Stimulated activated CD8-positive, alpha-beta memory T cell treated with anti-CD3 and anti-CD28 coated beads, Interleukin-7, amount 100 ng/mL, for 4 hours (primary cell): ENCODE results near the gene ST8SIA1.
"Not testable (repeated sequence)": the region's sequence is repeated elsewhere in the genome, so short reads cannot be mapped to it uniquely, and the experiment has no call there.

Experiments used
- DNase-seq, 2 donors: peaks; one replicate each; pipeline ENCODE4 v3.0.0-alpha.2; 2020; ENCODE audit warnings: low read depth in 2 of 2

Gene ST8SIA1, protein sequence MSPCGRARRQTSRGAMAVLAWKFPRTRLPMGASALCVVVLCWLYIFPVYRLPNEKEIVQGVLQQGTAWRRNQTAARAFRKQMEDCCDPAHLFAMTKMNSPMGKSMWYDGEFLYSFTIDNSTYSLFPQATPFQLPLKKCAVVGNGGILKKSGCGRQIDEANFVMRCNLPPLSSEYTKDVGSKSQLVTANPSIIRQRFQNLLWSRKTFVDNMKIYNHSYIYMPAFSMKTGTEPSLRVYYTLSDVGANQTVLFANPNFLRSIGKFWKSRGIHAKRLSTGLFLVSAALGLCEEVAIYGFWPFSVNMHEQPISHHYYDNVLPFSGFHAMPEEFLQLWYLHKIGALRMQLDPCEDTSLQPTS

GRCh38 chr12:22334410-22335100 lies at the start of gene ST8SIA1:
Gene ST8SIA1 (minus strand): TSS chr12:22334707. CDS start chr12:22334232, 475 bp downstream.
- peak in 1 of 2 donors; percentile 22 for DNase-seq

DNA sequence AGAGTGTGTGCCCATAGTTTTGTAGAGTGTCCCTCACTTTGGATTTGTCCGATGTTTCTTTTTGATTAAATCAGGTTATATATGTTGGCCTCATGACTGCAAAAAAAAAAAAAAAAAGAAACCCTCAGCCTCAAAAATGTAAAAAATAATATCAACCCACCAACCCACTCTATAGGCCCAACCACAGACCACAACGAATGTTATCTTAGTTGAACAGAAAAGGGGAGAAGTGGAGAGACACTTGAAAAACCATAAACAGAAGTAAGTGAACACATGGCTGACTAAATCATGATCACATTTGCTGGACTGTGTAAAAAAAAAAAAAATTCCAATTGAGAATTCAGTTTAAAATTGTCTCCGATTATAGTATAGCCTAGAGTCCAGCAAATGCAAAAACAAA lies 45.5 kb upstream of the ST8SIA1 start:
- DNase-seq = no peak

- DNase-seq = no peak
Observed at GRCh38 chr12:22377731-22378496, 43.4 kb upstream of the ST8SIA1 start.

- DNase-seq = not testable (repeated sequence)
Observed at GRCh38 chr12:22376596-22377150, 42.2 kb upstream of the ST8SIA1 start.

GRCh38 chr12:22374508-22374907 lies 40.0 kb upstream of the ST8SIA1 start:
- no peak for DNase-seq

- DNase-seq = no peak
Observed at GRCh38 chr12:22372277-22372837, 37.9 kb upstream of the ST8SIA1 start.

DNA sequence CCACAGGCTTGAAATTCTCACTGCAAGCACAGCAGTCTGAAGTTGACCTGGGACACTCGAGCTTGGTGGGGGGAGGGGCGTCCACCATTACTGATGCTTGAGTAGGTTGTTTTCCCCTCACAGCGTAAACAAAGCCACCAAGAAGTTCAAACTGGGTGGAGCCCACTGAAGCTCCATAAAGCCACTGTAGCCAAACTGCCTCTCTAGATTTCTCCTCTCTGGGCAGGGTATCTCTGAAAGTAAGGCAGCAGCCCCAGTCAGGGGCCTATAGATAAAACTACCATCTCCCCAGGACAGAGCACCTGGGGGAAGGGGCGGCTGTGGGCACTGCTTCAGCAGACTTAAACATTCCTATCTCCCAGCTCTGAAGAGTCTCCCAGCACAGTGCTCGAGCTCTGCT lies 31.7 kb upstream of the ST8SIA1 start:
- DNase-seq = no peak

GRCh38 chr12:22361785-22362184 lies 27.3 kb upstream of the ST8SIA1 start:
- no peak for DNase-seq

GRCh38 chr12:22360774-22361173 lies 26.3 kb upstream of the ST8SIA1 start:
- no peak for DNase-seq

- no peak for DNase-seq
Observed at GRCh38 chr12:22357531-22357930, 23.0 kb upstream of the ST8SIA1 start.

DNA sequence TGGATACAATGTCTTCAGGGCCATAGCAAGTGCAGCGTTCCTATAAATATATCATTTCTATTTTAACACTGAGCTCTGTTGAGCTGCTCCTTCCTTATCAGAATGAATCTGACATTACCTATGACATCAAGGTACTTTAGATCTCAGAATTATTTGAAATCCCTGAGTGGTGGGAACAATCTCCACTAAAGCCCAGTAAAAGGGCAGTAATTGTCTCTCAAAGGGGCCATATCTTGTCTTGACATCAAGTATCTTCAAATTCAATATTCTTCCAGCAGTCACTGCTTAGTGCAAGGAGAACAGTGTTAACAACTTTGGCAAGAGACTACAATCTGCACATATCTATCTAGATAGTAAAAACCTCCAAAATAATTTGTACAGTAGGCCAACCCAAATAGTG lies 21.7 kb upstream of the ST8SIA1 start:
- no peak for DNase-seq

GRCh38 chr12:22355011-22355580 lies 20.6 kb upstream of the ST8SIA1 start:
- no peak for DNase-seq

GRCh38 chr12:22353615-22354325 lies 19.3 kb upstream of the ST8SIA1 start:
- no peak for DNase-seq

GRCh38 chr12:22350886-22351285 lies 16.4 kb upstream of the ST8SIA1 start:
- DNase-seq = no peak

- DNase-seq = no peak
Observed at GRCh38 chr12:22348208-22348607, 13.7 kb upstream of the ST8SIA1 start.

- no peak for DNase-seq
Observed at GRCh38 chr12:22340143-22340542, 5.6 kb upstream of the ST8SIA1 start.

GRCh38 chr12:22339691-22340090 lies 5.2 kb upstream of the ST8SIA1 start:
- no peak for DNase-seq

DNA sequence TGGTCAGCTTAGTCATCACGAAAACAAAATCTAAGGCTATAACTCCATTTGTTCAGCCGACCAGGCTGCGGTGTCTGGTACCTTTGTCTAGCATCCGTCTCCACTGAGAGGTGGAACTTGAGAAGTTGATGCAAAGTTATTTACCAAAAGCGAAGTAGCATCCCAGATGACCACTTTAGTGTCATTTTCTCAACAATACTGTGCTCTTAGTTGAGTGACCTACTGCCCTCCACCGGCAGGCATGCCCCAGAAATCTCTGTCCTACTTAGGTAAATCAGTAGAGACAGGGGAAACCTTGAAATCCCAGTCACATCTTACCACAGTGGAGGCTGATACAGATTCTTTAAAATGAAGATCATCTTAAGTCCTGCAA lies 1.3 kb upstream of the ST8SIA1 start:
- no peak for DNase-seq

DNA sequence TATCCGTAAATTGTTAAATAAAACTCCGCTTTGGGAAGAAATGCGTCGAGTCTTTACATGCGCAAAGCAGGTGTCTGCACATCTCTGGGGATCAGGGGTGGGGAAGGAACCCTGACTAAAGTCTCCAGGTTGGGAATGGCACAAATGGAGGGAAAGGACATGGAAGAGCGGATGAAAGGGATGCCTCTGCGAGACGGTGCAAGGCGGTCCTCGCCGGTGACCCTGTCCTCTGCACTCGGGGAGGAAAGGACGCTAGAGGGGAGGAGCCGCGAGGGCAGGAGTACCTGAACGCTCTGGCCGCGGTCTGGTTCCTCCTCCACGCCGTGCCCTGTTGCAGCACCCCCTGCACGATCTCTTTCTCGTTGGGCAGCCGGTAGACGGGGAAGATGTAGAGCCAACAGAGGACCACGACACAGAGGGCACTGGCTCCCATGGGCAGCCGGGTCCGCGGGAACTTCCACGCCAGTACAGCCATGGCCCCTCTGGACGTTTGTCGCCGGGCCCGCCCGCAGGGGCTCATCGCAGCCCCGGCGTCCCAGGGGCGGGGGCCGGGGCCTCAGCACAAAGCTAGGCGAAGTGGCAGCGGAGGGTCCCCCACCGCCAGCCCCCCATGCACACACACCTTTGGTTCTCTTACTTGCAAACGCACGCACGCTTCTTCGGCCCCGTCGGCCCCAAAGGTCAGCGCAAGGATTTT lies 646 bp downstream of the ST8SIA1 start:
- DNase-seq = no peak

- DNase-seq = no peak
Observed at GRCh38 chr12:22333186-22333712, 1.3 kb downstream of the ST8SIA1 start.
